ENCODE measurements around the gene PHF1.
"Not testable (repeated sequence)": the region's sequence is repeated elsewhere in the genome, so short reads cannot be mapped to it uniquely, and the experiment has no call there.

PHF1 gene

GRCh38 chr6:33372526-33373123 is 38.2 kb upstream of the PHF1 start:
- H3K36me3 ChIP-seq (replicated peaks; ENCODE audit: low read depth, low read length), result no peaks in the 10 kb centered on the region
- no peaks in the 10 kb centered on the region for H3K4me1 ChIP-seq (ENCODE audit: low read length)
- H3K27ac ChIP-seq (ENCODE audit: low read length), result no peak overlapping the region
- no peak overlapping the region for H2AFZ ChIP-seq (ENCODE audit: low read depth, low read length)
- no peaks in the 10 kb centered on the region for H3K27me3 ChIP-seq (ENCODE audit: low read depth, low read length)
- H3K9ac ChIP-seq (ENCODE audit: low read length), result no peak overlapping the region
- no peaks in the 10 kb centered on the region for H4K20me1 ChIP-seq (ENCODE audit: insufficient read depth, low read length)
- no peaks in the 10 kb centered on the region for H3K79me2 ChIP-seq (ENCODE audit: low read length)
- no peak overlapping the region for H3K4me3 ChIP-seq (ENCODE audit: low read length)
- no peak overlapping the region for H3K4me2 ChIP-seq (ENCODE audit: low read length)
- TF ChIP-seq CTCF (IDR thresholded peaks at IDR 0.05; ENCODE audit: low read depth, low read length) (no peak), EZH2phosphoT487 (IDR thresholded peaks at IDR 0.05; ENCODE audit: low read depth) (no peak)
- no peaks in the 10 kb centered on the region for H3K9me3 ChIP-seq (ENCODE audit: insufficient read depth, low read length)

DNA sequence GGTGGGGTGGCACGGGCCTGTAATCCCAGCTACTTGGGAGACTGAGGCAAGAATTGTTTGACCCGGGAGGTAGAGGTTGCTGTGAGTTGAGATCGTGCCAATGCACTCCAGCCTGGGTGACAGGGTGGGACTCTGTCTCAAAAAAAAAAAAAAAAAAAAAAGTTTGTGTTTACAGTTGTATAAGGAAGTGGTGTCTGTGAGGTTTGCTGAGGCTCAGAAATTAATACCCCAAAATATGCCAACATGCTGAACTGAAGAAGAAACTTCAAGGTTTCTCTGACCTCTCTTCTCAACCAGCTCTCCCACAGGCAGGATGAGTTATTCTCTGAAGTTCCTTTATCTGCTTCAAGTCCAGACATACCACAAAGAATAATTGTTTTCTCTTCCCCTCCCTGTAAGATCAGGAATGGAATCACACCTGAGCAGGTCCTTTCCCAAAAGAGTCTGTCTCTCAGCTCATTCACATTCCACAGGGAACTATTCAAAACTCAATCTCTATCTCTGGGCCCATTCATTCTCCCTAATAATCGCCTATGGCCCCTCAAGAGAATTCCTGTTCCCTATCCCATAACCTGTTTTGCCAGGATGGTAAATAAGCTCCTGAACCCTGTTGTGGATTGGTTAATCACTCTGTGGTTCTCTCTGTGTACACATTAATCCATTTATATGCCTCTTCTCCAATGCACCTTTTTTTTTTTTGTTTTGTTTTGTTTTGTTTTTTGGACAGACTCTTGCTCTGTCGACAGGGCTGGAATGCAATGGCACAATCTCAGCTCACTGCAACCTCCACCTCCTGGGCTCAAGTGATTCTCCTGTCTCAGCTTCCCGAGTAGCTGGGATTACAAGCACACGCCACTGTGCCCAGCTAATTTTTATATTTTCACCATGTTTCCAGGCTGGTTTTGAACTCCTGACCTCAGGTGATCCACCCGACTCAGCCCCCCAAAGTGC is 36.6 kb upstream of the PHF1 start:
- Histone ChIP-seq H4K20me1 (ENCODE audit: insufficient read depth, low read length) (no peaks in the 10 kb centered on the region), H3K27me3 (ENCODE audit: low read depth, low read length) (no peaks in the 10 kb centered on the region), H3K4me1 (ENCODE audit: low read length) (no peaks in the 10 kb centered on the region), H3K9ac (ENCODE audit: low read length) (no peak overlapping the region), H3K9me3 (ENCODE audit: insufficient read depth, low read length) (no peaks in the 10 kb centered on the region), H2AFZ (ENCODE audit: low read depth, low read length) (no peak overlapping the region), H3K4me2 (ENCODE audit: low read length) (no peak overlapping the region), H3K36me3 (replicated peaks; ENCODE audit: low read depth, low read length) (no peaks in the 10 kb centered on the region), H3K79me2 (ENCODE audit: low read length) (no peaks in the 10 kb centered on the region), H3K4me3 (ENCODE audit: low read length) (no peak overlapping the region), H3K27ac (ENCODE audit: low read length) (no peak overlapping the region)
- TF ChIP-seq CTCF (IDR thresholded peaks at IDR 0.05; ENCODE audit: low read depth, low read length), result no peak
- TF ChIP-seq EZH2phosphoT487 (IDR thresholded peaks at IDR 0.05; ENCODE audit: low read depth), result no peak

DNA sequence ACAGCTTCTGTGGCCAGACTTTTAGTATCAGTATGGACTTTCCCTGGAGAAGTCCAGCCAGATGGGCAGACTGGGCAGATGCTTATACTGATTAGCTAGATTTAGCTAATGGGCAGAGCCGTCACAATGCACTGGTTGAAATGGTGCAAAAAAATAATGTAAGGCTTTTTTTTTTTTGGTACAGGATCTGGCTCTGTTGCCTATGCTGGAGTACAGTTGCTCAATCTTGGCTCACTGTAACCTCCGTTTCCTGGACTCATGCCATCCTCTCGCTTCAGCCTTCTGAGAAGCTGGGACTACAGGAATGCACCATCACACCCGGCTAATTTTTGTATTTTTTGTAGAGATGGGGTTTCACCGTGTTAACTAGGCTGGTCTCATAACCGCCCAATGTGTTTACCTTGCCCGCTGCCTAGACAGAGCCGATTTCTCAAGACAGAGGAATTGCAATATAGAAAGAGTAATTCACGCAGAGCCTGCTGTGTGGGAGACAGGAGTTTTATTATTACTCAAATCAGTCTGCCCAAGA is 35.6 kb upstream of the PHF1 start:
- H3K27ac ChIP-seq (ENCODE audit: low read length), result no peak overlapping the region
- H3K36me3 ChIP-seq (replicated peaks; ENCODE audit: low read depth, low read length), result no peaks in the 10 kb centered on the region
- no peak overlapping the region for H3K9ac ChIP-seq (ENCODE audit: low read length)
- H3K9me3 ChIP-seq (ENCODE audit: insufficient read depth, low read length), result no peaks in the 10 kb centered on the region
- H3K4me2 ChIP-seq (ENCODE audit: low read length), result no peak overlapping the region
- no peaks in the 10 kb centered on the region for H3K79me2 ChIP-seq (ENCODE audit: low read length)
- H2AFZ ChIP-seq (ENCODE audit: low read depth, low read length), result no peak overlapping the region
- no peaks in the 10 kb centered on the region for H4K20me1 ChIP-seq (ENCODE audit: insufficient read depth, low read length)
- TF ChIP-seq EZH2phosphoT487 (IDR thresholded peaks at IDR 0.05; ENCODE audit: low read depth) (no peak), CTCF (IDR thresholded peaks at IDR 0.05; ENCODE audit: low read depth, low read length) (no peak)
- H3K27me3 ChIP-seq (ENCODE audit: low read depth, low read length), result no peaks in the 10 kb centered on the region
- no peak overlapping the region for H3K4me3 ChIP-seq (ENCODE audit: low read length)
- no peaks in the 10 kb centered on the region for H3K4me1 ChIP-seq (ENCODE audit: low read length)

GRCh38 chr6:33377171-33377570 is 33.6 kb upstream of the PHF1 start:
- H3K4me2 ChIP-seq (ENCODE audit: low read length), result no peak overlapping the region
- H2AFZ ChIP-seq (ENCODE audit: low read depth, low read length), result no peak overlapping the region
- H3K4me3 ChIP-seq (ENCODE audit: low read length), result no peak overlapping the region
- no peaks in the 10 kb centered on the region for H3K79me2 ChIP-seq (ENCODE audit: low read length)
- no peaks in the 10 kb centered on the region for H3K4me1 ChIP-seq (ENCODE audit: low read length)
- TF ChIP-seq CTCF (IDR thresholded peaks at IDR 0.05; ENCODE audit: low read depth, low read length), result no peak
- TF ChIP-seq EZH2phosphoT487 (IDR thresholded peaks at IDR 0.05; ENCODE audit: low read depth), result no peak
- H3K9me3 ChIP-seq (ENCODE audit: insufficient read depth, low read length), result no peaks in the 10 kb centered on the region
- no peak overlapping the region for H3K9ac ChIP-seq (ENCODE audit: low read length)
- H3K27me3 ChIP-seq (ENCODE audit: low read depth, low read length), result no peaks in the 10 kb centered on the region
- no peaks in the 10 kb centered on the region for H4K20me1 ChIP-seq (ENCODE audit: insufficient read depth, low read length)
- no peak overlapping the region for H3K27ac ChIP-seq (ENCODE audit: low read length)
- H3K36me3 ChIP-seq (replicated peaks; ENCODE audit: low read depth, low read length), result no peaks in the 10 kb centered on the region

GRCh38 chr6:33379184-33379583 is 31.6 kb upstream of the PHF1 start:
- H2AFZ ChIP-seq (ENCODE audit: low read depth, low read length); H3K27me3 ChIP-seq (ENCODE audit: low read depth, low read length); H3K4me2 ChIP-seq (ENCODE audit: low read length); H4K20me1 ChIP-seq (ENCODE audit: insufficient read depth, low read length); H3K27ac ChIP-seq (ENCODE audit: low read length); H3K9me3 ChIP-seq (ENCODE audit: insufficient read depth, low read length); H3K4me3 ChIP-seq (ENCODE audit: low read length); H3K9ac ChIP-seq (ENCODE audit: low read length); H3K4me1 ChIP-seq (ENCODE audit: low read length); H3K79me2 ChIP-seq (ENCODE audit: low read length); H3K36me3 ChIP-seq (replicated peaks; ENCODE audit: low read depth, low read length): not testable (repeated sequence)

Data from OCI-LY3 (cell line).